ENCODE results near the gene PCCA. TPM values are rescaled to one million over a fixed set of nuclear protein-coding genes. Genes with fewer than 3 reads are reported as not detected.
"Not testable (repeated sequence)": the region's sequence is repeated elsewhere in the genome, so short reads cannot be mapped to it uniquely, and the experiment has no call there.

PCCA gene
- total RNA-seq, 1 donor from 2014 or later, result 65.6 TPM

DNA sequence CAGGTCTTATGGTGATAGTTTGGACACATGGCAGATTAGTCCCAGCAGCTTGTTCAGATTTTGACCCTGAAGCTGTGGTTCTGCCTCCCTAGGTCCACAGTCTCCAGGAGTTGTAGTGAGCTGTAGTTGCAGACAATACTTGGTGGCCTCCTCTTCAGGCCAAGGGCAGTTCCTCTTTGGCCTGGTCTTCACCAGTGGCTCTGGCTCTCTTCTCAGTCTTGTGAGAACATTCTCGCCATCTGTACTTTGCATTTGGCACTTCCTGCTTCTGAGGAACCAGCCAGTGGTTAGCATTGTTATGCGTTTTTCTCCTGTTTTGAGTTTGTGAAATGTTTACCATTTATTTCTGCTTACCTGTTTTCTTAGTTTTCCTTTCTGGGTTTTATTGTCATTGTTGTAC is 40.7 kb downstream of the PCCA start:
- intact Hi-C loops (cut with DNase I), result no loop called here
- ATAC-seq (ENCODE audit: poor library complexity) (peak; percentile 57), DNase-seq (no peak)

DNA sequence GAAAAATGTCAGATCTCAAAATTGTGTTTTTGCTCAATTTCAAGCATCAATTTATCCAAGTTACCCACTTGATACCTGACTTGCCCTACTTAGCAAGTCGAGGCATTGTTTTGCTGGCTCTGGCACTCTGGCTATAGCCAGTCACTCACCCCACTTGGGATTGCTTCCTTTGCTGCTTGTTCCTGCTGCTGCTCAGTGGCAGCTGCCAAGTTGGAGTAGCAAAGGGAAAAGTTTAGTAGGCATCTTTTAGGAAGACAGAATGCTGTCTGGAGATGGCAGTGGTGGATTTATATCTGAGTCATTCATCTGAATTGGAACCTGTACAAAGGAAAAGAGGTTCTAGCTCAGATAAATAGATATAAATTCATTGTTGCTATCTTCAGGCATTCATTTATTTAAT is 41.2 kb downstream of the PCCA start:
- no peak for DNase-seq
- ATAC-seq (ENCODE audit: poor library complexity), result peak; percentile 61

GRCh38 chr13:100130930-100131511 is 42.1 kb downstream of the PCCA start:
- ATAC-seq (ENCODE audit: poor library complexity) (peak; percentile 53), DNase-seq (no peak)
- intact Hi-C loops (cut with DNase I), result no loop called here

More for the DNA sequence above, 41.2 kb downstream of the PCCA start:
- intact Hi-C loops (cut with DNase I), result no loop called here

DNA sequence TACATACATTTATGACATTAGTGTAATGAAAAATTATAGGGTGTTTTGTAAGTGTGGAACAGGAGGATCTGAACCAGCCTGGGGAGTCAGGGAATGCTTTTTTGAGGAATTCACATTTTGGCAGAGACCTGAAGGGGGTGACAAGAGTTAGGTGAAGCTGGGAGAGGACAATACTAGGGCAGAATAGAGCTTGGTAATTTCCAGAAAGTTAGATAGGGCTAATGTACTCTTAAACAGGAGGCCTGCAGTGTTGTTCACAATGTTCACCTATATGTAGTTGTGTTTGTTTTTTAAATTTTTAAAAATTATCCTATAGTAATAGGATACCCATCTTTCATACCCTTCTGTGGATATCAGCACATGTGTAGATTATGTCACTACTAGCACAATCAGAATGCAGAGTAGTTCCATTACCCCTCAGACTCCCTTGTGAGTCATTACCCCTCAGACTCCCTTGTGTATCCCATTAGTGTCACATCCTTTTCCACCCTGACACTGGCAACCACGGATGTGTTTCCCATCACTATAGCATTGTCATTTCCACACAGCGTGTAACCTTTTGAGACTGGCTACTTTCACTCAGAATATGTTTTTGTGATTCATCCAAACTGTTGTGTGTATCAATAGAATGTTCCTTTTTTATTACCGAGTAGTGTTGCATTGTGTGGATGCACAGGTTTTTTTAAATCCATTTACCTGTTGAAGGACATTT is 43.1 kb downstream of the PCCA start:
- ATAC-seq (ENCODE audit: poor library complexity), result no peak
- DNase-seq, result no peak
- intact Hi-C loops (cut with DNase I), result no loop called here

- intact Hi-C loops (cut with DNase I), result no loop called here
- DNase-seq (no peak), ATAC-seq (ENCODE audit: poor library complexity) (no peak)
Observed at GRCh38 chr13:100138859-100139491, 50.1 kb downstream of the PCCA start.

- intact Hi-C loops (cut with DNase I), result no loop called here
- ATAC-seq (ENCODE audit: poor library complexity) (no peak), DNase-seq (no peak)
Observed at GRCh38 chr13:100139817-100140216, 50.9 kb downstream of the PCCA start.

GRCh38 chr13:100140441-100140840 is 51.5 kb downstream of the PCCA start:
- intact Hi-C loops (cut with DNase I), result no loop called here
- ATAC-seq (ENCODE audit: poor library complexity), result no peak

GRCh38 chr13:100141461-100141961 is 52.6 kb downstream of the PCCA start:
- DNase-seq; intact Hi-C loops (cut with DNase I); ATAC-seq (ENCODE audit: poor library complexity): not testable (repeated sequence)

More at GRCh38 chr13:100140441-100140840, 51.5 kb downstream of the PCCA start:
- DNase-seq, result no peak

DNA sequence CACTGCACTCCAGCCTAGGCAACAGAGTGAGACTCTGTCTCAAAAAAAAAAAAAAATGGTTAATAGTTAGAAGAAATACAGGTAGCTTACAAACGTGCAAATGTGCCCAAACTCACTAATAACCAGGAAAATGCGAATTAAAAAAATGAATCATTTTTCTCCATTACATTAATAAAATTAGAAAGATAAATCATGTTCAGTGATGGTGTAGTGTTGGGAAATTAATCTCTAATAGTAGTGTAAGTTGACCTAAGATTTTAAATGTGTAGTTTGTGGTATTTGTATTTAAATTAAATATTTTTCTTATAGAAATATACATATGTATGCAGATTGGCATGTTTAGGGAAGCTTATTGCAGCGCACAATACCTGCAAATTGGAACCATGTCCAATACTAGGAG is 57.6 kb downstream of the PCCA start:
- intact Hi-C loops (cut with DNase I), result no loop called here
- no peak for ATAC-seq (ENCODE audit: poor library complexity)
- DNase-seq, result no peak

DNA sequence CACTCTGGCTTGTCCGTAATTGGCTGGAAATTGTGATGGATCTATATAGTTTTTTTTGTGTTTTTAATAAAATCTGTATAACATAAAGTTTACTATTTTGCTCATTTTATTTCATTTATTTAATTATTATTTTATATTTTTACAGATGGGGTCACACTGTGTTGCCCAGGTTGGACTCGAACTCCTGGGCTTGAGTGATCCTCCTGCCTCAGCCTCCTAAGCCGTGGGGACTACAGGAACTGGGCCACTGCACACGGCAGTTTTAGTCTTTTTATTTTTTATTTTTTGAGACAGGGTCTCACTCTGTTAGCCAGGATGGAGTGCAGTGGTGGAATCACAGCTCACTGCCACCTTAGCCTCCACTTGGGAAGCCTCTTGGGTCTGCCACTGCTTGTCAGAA is 58.9 kb downstream of the PCCA start:
- intact Hi-C loops (cut with DNase I), result no loop called here
- no peak for ATAC-seq (ENCODE audit: poor library complexity)
- no peak for DNase-seq

- intact Hi-C loops (cut with DNase I), result no loop called here
- no peak for ATAC-seq (ENCODE audit: poor library complexity)
Observed at GRCh38 chr13:100148422-100148821, 59.5 kb downstream of the PCCA start.

GRCh38 chr13:100149389-100149788 is 60.5 kb downstream of the PCCA start:
- ATAC-seq (ENCODE audit: poor library complexity) (no peak), DNase-seq (no peak)
- intact Hi-C loops (cut with DNase I), result no loop called here

More at GRCh38 chr13:100148422-100148821, 59.5 kb downstream of the PCCA start:
- no peak for DNase-seq

DNA sequence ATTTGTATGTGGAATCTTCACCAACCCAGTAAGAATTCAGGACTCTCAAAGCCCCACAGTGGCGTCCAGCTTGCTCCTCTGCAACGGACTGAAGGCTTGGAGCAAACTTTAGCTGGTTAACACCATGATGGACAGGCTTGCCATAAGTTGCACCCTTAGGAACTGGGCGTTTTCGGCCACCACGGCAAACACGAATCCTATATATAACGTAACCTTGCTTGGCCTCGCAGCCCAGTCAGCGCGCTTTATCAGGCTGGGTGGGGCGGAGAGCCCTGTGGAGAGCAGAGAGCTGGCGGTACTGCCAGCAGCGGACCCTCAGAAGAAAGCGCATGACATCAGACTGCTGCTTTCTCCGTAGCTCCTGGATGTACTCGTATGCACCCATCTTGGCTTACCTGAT is 61.8 kb downstream of the PCCA start:
- ATAC-seq (ENCODE audit: poor library complexity); DNase-seq; intact Hi-C loops (cut with DNase I): not testable (repeated sequence)

- intact Hi-C loops (cut with DNase I), result no loop called here
- no peak for ATAC-seq (ENCODE audit: poor library complexity)
- no peak for DNase-seq
Observed at GRCh38 chr13:100154842-100155416, 66.0 kb downstream of the PCCA start.

DNA sequence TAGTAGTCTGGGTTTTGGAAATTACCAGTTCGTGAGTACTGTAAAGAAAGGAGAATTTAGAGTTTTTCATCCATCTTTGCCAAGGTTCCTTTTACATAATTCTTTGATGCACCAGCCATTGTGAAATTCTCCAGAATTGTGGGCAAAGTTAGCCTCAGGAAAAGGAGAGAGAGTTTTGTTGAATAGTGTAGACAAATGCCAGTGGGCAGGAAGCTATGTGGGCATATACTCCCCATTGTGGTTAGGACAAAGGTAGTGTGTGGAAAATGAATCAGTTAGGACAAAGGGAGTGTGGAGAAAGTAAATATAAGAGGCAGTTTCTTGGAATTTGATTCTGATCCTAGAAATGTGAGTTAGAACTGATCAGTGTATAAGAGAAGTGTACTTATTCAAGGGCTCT is 67.9 kb downstream of the PCCA start:
- DNase-seq, result no peak
- intact Hi-C loops (cut with DNase I), result no loop called here
- ATAC-seq (ENCODE audit: poor library complexity), result no peak

GRCh38 chr13:100158569-100158968 is 69.7 kb downstream of the PCCA start:
- ATAC-seq (ENCODE audit: poor library complexity) (no peak), DNase-seq (no peak)
- intact Hi-C loops (cut with DNase I), result no loop called here

DNA sequence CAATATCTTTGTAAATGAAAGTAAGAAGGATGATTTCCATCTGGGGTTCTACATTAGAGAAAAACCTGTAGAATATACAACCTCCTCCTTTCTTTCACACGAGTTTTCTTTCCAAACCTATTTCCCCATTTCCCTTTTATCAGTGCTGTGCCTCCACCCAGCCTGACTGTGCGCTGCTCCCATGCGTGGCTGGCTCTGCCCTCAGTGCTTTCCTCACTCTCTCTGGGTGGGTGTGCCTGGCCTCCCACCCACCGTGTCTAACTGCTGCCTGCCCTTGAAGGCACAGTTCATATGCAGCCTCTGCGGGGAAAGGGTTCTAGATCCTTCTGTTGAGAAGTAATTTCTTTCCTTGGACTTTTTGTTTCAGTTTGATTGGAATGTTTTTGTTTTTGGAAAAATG is 70.7 kb downstream of the PCCA start:
- intact Hi-C loops (cut with DNase I), result no loop called here
- DNase-seq, result no peak
- no peak for ATAC-seq (ENCODE audit: poor library complexity)

- DNase-seq, result no peak
- no peak for ATAC-seq (ENCODE audit: poor library complexity)
- intact Hi-C loops (cut with DNase I), result no loop called here
Observed at GRCh38 chr13:100160450-100160849, 71.6 kb downstream of the PCCA start.

DNA sequence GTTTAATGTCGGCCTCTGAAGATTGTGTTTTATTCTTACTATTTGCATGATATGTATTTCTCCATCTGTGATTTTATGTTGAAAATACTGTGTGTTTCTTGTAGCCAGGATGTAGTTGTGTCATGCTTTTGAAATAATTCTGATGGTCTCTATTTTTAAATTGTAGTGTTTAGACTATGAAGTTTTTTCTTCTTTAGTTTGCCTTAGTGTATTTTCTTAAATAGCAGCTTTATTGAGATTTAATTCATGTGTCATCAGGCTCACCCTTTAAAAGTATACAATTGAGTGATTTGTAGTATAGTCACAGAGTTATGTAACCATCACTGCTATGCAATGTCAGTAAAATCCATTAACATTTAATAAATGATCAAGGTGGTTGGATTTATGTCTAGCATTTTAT is 74.5 kb downstream of the PCCA start:
- DNase-seq, result no peak
- intact Hi-C loops (cut with DNase I), result no loop called here
- no peak for ATAC-seq (ENCODE audit: poor library complexity)

DNA sequence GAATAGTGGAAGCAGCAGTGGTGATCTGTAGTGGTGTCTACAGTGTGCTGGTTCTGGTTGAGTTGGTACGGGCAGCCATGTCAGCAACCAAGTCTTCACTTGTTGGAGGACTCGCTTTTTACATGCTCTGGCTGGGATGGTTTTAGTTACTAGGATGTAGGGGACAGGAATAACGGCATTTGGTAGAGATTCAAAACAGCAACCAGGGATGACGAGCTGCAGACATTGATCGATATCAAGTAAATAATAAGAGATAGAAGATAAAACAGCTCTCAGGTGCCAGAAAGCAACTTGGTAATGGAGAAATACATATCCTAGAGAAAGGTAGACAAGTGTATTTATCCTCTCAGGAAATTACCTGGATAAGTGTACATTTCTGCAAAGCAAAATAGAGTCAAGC is 84.3 kb downstream of the PCCA start:
- ATAC-seq (ENCODE audit: poor library complexity), result no peak
- intact Hi-C loops (cut with DNase I), result no loop called here

More for the DNA sequence above, 84.3 kb downstream of the PCCA start:
- no peak for DNase-seq

Data from Right ventricle myocardium superior (tissue), 1 donor.